Measurements from ENCODE around the gene FCHSD1. TPM values are rescaled to one million over a fixed set of nuclear protein-coding genes. Genes with fewer than 3 reads are reported as not detected.

FCHSD1 gene
- total and polyA plus RNA-seq, 8 donors = 5.0 to 66.5 (median 14.3) TPM

DNA sequence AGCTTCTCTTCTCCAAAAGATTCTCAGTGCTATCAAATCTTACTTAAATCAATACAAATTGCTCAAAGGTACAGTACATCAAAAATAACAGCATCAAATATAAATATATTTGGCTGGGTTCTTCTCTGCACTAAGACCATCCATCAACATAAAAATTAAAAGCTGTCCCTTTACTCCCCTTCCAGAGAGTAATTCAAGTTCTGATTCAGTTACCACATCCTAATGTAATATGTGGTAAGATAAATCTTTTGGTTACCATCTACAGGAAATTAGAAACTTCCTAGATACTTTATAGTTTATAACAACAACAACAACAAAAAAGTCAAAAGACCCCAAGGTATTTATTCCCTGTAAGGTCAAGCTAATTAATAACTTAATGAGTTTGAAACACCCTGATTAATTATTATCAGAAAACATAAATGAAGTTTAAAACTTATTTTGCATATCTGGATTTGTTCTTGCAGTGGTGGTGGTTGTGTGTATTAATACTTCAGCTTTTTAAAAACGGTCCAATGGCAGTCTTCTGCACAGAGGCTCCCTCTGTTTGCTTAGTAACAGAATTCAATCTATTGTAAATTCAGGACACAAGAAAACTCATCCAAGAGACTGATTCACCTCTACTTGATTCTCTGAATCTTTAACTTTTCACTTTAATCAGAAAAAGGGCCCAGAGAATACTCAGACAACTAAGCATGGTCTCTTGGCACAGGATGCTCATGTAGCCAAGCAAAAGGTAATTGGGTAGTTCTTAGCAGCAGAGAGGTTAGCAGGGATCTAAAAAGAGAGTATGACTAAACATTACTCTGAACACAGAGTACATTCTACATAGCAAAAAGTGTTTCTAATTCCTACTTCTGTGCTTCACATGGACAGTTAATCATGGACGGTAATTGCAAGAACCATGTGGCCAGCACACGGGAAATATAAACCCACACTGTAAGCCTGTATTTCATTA, 52.5 kb downstream of the FCHSD1 start:
- Histone ChIP-seq H3K9me3 (no peaks in the 10 kb centered on the region), H3K36me3 (peaks cover 0 to 14% (median 6%) of the 10 kb centered on the region in 4 donors), H3K27me3 (no peaks in the 10 kb centered on the region), H3K4me3 (no peak overlapping the region), H3K4me1 (peaks cover 2 to 64% (median 30%) of the 10 kb centered on the region in 4 donors), H3K27ac (peak overlapping the region in 4 of 5 donors; percentile 1 to 57 (median 18))
- TF ChIP-seq, protein P1, sequence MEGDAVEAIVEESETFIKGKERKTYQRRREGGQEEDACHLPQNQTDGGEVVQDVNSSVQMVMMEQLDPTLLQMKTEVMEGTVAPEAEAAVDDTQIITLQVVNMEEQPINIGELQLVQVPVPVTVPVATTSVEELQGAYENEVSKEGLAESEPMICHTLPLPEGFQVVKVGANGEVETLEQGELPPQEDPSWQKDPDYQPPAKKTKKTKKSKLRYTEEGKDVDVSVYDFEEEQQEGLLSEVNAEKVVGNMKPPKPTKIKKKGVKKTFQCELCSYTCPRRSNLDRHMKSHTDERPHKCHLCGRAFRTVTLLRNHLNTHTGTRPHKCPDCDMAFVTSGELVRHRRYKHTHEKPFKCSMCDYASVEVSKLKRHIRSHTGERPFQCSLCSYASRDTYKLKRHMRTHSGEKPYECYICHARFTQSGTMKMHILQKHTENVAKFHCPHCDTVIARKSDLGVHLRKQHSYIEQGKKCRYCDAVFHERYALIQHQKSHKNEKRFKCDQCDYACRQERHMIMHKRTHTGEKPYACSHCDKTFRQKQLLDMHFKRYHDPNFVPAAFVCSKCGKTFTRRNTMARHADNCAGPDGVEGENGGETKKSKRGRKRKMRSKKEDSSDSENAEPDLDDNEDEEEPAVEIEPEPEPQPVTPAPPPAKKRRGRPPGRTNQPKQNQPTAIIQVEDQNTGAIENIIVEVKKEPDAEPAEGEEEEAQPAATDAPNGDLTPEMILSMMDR (IDR thresholded peaks at IDR 0.05) = no peak
- no peak for TF ChIP-seq POLR2A (IDR thresholded peaks at IDR 0.05)
- TF ChIP-seq EP300 (IDR thresholded peaks at IDR 0.05) = no peak
- TF ChIP-seq POLR2AphosphoS5 (IDR thresholded peaks at IDR 0.05) = no peak
- 50 to 64% (median 52%) methylated on average over 3 of the region's 3 CpGs for WGBS, 5 donors
- no peak for DNase-seq
- intact Hi-C loops (cut with DNase I; ENCODE audit: low total_unique reads) = no loop called here

DNA sequence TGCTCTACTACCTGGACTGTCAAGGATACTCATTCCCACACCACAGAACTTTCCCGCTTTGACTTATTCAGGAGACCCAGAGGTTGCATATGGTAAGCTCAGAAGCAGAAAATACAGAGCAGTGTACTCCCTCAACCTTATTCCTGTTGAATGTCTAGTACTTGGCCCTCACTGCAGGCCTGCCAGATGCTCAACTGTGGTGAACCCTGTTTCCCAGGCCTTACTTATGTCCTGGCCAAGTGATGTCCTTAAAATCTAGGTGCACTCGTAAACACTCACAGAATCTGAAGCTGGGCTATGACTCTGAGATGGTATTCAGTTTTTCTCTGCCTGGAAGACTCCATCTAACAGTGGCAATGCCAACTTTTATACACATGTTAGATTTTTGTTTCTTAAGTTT, 53.4 kb downstream of the FCHSD1 start:
- DNase-seq = no peak
- intact Hi-C loops (cut with DNase I; ENCODE audit: low total_unique reads) = no loop called here
- Histone ChIP-seq H3K36me3 (peaks cover 0 to 20% (median 10%) of the 10 kb centered on the region in 4 donors), H3K4me3 (no peak overlapping the region), H3K4me1 (peaks cover 0 to 63% (median 27%) of the 10 kb centered on the region in 4 donors), H3K27ac (peak overlapping the region in 3 of 5 donors; percentile 5 to 57 (median 11)), H3K27me3 (no peaks in the 10 kb centered on the region), H3K9me3 (no peaks in the 10 kb centered on the region)
- TF ChIP-seq, protein P1 (IDR thresholded peaks at IDR 0.05) = no peak
- TF ChIP-seq POLR2AphosphoS5 (IDR thresholded peaks at IDR 0.05) = no peak
- TF ChIP-seq POLR2A (IDR thresholded peaks at IDR 0.05) = no peak
- TF ChIP-seq EP300 (IDR thresholded peaks at IDR 0.05) = no peak
- 89 to 96% (median 94%) methylated on average over 2 of the region's 2 CpGs for WGBS, 5 donors

DNA sequence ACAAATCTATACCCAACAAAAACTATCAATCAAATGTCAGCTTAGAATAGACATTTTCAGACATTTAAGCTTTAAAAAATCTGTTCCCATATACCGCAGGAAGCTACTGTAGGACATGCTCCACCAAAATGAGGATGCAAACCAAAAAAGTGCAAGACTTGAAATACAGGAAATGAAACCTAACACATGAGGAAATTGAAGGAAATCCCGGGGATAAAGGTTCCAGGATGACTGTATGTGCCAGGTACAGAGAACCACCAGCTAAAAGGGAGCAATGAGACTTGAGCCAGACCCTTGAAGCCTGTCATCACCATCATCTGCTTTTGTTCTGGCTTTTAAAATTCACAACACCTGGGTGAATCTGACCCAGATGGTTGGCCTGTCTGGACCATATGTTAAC, 53.8 kb downstream of the FCHSD1 start:
- intact Hi-C loops (cut with DNase I; ENCODE audit: low total_unique reads) = no loop called here
- Histone ChIP-seq H3K4me3 (no peak overlapping the region), H3K36me3 (peaks cover 0 to 21% (median 12%) of the 10 kb centered on the region in 4 donors), H3K9me3 (no peaks in the 10 kb centered on the region), H3K27me3 (no peaks in the 10 kb centered on the region), H3K4me1 (peaks cover 0 to 63% (median 28%) of the 10 kb centered on the region in 4 donors), H3K27ac (peak overlapping the region in 3 of 5 donors; percentile 5 to 57 (median 11))
- DNase-seq = no peak
- TF ChIP-seq EP300 (IDR thresholded peaks at IDR 0.05) = no peak
- no peak for TF ChIP-seq POLR2A (IDR thresholded peaks at IDR 0.05)
- no peak for TF ChIP-seq POLR2AphosphoS5 (IDR thresholded peaks at IDR 0.05)
- TF ChIP-seq, protein P1 (IDR thresholded peaks at IDR 0.05) = no peak
- 50 to 58% (median 55%) methylated on average over 2 of the region's 2 CpGs for WGBS, 5 donors

DNA sequence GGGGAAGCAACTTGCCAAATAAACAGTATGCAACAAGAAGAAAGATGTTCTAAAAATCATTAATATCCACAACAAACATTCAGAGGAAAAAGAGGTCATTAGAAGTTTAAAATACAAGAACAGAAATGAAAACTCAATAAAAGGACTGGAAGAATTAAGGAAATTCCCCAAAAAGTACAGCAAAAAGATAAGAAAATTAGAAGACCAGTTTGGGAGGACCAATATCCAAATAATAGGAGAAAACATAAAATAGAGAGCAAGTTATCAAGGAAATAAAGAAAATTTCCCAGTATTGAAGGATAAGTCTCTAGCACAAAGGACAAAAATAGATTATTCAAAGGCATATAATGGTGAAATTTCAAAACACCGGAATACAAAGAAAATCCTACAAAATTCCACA, 54.4 kb downstream of the FCHSD1 start:
- no peaks in the 10 kb centered on the region for H3K9me3 ChIP-seq
- peaks cover 0 to 62% (median 25%) of the 10 kb centered on the region in 4 donors for H3K4me1 ChIP-seq
- H3K27me3 ChIP-seq = no peaks in the 10 kb centered on the region
- no peak for DNase-seq
- peaks cover 0 to 21% (median 12%) of the 10 kb centered on the region in 4 donors for H3K36me3 ChIP-seq
- 95 to 100% (median 98%) methylated on average over 1 of the region's 1 CpG for WGBS, 5 donors
- TF ChIP-seq EP300 (IDR thresholded peaks at IDR 0.05) (no peak), POLR2A (IDR thresholded peaks at IDR 0.05) (no peak), POLR2AphosphoS5 (IDR thresholded peaks at IDR 0.05) (no peak)
- TF ChIP-seq, protein P1 (IDR thresholded peaks at IDR 0.05) = no peak
- H3K27ac ChIP-seq = peak overlapping the region in 2 of 5 donors; percentile 5 to 57
- intact Hi-C loops (cut with DNase I; ENCODE audit: low total_unique reads) = no loop called here
- H3K4me3 ChIP-seq = no peak overlapping the region

Measured in stomach (tissue), 9 donors.